DMS79 treated with DMSO at 0.1 percent for 48 hours (cell line): ENCODE measurements around the gene UBE3D.
"Not testable (repeated sequence)": the region's sequence is repeated elsewhere in the genome, so short reads cannot be mapped to it uniquely, and the experiment has no call there.

Experiments used
- DNase-seq: peaks from one replicate; lab custom pipeline; 2025; lab: John Stamatoyannopoulos, UW

UBE3D gene

DNA sequence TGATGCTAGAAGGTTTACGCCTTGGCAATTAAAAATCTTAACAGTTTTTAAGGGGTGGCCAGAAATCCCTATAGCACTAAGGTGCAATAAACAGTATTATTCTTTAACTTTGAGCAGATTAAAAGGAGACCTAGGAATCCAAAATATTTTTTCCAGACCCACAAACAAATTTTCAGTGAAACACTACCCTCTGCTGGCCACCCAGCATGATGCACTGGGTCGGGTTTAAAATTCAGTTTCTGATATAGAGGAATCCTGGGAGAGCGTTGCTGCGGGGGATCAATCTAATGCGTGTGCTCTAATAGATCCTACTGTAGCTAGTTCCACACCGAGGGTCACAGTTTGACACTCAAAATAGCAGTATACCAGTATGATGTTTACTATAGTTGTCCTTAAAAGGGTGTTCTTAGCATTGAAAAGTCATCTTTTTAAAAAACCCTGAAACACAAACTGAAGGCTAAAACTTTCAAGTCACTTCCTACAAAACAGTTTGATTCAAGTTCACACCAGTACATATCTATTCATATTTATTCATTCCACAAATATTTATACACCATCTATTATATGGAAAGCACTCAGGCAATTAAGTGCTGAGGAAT is 10.2 kb downstream of the UBE3D start:
- peak; percentile 25 for DNase-seq

DNA sequence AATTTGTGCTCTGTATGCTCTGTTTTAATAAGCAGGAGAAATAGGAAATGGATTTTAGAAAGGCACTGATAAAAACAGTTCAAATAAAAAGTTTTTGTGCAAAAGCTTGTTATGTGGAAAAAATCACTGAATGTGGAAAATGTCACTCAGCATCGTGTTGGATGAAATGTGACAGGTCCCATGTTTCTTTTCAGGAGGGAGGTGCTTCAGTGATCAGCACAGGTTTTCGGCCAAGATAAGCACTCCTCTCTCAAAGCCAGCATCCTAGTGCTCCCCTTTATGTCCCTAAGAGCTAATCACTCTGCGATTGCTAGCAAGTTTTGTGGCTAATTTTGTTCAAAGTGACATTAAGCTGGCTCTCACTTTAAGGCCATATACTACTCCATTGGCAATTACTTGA is 12.0 kb downstream of the UBE3D start:
- DNase-seq, result no peak

DNA sequence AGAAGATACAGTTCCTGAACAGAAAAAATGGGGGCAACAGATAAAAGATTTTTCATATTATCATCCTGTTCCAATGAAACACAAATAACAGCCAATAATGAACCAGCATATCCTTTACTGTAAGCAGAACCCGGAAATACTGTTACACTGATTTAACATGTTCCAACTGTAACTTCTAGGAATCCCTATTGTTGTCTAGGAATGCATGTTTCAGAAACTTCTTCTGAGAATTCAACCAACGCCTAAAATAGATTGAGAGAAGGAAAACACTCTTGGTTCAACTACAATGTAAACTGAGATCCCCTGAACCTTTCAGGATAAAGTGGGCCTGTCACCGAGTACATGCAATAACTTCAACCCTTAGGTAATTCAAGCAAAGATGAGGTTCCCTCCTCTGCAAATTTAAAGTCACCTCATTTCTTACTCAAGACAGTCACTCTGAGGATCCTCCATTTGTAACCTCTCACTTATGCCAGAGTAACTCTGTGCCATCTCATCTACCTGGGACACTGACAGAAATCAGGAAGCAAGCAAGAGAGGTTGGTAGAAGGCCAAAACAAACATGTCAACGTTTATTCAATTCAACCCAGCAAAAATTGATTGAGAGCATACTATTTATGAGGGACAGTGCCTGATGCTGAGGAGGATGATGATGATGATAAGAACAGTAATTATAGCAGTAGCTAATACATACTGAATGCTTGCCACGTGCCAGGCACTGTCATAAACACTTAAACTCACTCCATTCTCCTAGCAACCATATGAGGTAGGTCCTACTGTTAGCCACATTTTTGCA is 14.1 kb downstream of the UBE3D start:
- no peak for DNase-seq

DNA sequence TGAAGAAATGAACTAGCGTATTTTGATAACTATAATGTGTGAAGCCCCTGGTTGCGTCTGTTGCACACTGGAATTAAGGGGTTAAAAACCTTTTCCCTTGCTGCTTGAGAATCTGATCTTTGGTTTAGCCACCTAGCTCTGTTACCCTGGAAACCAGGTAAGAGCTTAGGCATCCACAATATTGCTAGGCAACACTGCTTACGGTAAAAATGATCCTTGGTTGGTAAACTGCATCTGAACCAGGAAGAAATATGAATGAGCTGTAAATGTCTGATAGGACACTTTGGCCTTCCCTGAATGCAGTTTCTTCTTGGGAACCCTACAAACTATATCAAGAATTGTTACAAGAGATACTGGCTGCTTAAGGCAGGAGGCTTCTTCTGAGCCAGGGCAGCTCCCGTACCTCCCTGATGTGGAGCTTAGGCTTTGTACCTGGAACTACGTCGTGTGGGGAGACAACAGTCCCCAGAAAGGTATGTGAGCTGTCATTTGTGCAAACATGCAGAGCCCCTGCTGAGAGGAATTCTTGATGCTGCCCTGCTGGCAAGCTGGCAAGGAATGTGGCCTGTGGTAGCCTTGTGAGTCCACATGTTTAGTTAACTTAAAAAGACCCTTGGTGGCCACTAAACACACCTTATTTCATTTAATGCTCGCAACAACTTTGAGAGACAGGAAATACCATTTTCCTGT is 18.4 kb downstream of the UBE3D start:
- peak; percentile 25 for DNase-seq

DNA sequence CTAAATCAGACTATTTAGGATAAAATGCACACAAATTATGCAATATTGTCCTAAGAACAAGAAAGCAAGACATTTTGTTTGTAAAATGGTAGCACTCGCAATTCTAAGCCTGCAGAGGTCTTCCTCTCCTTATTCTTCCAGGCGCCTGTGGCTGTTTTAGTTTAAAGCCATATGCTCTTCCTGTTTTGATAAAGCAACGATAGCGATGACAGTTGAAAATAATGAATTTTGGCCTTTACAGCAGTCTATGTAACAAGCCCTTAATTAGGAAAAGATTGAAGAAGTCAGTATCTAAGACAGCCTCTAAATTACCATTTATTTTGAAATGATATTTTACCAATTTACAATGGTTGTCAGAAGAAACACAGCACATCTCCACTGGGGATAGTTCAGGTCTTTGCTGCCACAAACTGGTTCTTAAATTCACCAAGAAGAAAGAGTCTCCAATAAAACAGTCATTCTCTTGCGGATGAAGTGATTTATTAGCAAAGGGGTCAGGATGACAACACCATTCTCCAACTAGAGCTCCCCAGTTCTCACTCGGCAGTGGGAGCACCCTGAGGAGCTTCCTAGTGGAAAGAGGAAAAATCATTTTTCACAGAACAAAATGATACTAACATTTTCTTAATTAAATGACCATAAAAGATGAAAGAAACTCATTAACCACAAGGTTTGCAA is 21.4 kb downstream of the UBE3D start:
- no peak for DNase-seq

DNA sequence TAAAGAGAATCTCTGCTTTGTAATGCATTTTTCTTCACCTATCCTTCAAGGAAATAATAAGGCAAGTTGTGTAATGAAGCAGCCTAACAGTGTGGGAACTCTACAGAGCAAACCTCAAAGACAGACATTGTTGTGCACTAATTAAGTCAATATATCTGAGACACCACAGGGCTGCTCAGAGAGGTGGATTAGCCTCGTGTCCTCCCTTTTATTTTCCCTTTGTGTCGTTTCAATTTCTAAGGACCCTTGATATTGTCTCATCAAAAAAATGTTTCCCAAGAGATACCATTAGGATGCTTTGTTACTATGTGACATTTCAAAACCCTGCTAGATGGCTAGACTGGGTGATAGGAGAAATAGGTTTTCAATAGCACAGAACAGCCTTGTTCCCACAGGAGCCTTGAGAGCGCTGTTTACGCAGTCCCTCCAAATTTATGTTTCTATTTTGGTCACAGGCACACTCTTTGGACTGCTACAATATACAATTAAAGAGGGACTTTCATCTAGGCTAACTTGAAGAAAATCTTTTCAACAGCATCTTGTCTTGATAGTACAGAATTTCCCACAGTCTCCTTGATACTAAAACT is 23.1 kb downstream of the UBE3D start:
- DNase-seq, result no peak

DNA sequence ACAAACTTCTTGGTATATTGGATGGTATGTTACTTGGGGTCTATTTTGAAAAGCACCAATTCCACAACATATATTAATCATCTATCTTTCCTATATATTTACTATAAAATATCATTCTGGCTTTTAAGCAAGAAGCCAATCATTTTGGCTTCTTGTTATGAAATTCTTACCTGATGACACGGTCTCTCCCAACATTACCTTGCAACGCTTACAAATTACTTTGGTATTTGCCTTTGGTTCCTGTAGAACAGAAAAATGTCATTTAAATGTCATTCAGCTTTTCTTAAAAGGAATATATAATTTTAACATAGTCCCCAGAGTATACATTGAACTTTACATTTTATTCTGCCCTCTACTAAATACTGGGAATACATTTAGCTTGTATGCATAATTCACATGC is 27.4 kb downstream of the UBE3D start:
- DNase-seq, result no peak

DNA sequence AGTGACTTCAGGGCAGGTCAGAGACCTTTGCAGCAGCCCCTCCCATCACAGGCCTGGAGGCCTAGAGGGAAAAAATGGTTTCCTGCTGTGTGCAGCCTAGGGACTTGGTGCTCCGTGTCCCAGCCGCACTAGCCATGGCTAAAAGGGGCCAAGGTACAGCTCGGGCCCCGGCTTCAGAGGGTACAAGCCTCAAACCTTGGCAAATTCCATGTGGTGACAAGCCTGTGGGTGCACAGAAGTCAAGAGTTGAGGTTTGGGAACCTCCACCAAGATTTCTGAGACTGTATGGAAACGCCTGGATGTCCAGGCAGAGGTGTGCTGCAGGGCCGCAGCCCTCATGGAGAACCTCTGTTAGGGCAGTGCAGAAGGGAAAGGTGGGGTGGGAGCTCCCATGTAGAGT is 34.0 kb downstream of the UBE3D start:
- no peak for DNase-seq

DNA sequence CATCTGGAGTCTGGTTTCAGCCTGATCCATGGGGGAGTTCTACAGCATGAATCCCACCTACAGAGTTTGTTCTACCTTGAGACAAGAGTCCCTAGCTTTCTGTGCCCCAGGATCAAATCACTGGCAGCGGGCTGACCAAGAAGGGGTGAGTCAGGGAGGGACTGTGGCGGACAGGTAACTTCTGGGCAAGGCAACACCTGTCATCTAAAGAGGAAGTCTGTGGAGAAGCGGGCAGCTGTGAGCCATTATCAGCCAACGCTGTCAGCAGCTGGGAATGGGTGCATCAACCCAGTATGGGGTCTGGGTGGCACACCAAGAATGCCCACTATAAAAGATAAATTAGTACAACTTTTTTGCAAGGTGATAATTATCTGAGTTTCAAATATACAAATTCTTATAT is 45.9 kb downstream of the UBE3D start:
- no peak for DNase-seq

DNA sequence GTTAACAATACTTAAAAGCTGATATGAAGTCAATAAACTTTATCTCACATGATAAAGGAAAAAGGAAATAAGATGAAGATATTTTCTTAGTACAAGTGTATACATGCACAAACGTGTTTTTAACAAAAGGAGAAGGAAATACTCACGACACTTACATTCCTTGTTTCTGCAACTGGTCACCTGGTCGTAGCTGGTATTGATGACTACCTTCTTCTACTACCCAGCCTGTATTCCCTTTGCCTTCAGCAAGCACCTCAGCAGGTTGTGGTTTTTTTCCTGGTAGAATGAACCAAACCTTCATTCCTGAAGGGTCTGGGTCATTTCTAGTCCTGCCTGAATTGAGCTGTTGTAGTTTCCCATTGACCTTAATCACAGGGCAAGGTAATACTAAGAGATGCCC is 54.5 kb downstream of the UBE3D start:
- DNase-seq, result not testable (repeated sequence)

DNA sequence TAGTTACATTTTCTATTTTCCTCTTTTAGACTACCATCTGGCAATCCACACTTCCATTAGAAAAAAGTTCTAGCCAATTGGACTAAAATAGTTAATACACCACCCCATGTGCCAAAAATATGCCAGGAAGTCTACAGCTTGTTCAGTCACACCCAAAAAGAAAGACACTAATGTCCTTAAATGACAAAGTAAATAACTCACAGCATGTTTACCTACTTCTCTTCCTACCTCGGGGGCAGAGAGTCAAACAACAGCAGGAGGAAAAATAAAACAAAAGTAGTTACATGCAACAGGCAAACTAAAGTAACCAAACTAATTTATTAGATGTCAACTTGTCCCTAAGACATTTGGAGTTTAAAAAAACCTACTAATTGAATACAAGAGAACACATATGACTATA is 57.0 kb downstream of the UBE3D start:
- peak; percentile 14 for DNase-seq

DNA sequence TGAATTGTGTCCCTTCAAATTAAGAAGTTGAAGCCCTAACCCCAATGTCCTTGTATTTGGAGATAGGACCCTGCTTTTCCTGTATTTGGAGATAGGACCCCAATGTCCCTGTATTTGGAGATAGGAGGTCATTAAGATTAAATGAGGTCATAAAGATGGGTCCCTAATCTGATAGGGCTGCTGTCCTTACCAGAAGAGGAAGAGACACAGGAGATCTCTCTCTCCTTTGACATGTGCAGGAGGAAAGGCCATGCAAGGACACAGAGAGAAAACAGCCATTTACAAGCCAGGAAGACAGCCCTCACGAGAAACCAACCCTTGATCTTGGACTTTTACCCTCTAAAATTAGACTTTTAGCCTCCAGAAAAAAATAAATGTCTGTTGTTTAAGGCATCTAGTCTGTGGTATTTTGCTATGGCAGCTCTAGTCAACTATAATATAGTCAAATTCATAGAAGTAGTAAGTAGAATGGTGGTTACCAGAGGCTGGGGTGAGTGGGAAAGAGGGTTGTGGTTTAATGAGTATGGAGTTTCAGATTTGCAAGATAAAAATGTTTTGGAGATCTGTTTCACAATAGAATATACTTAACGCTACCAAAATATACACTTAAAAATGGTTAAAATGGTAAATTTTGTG is 59.3 kb downstream of the UBE3D start:
- DNase-seq, result no peak

DNA sequence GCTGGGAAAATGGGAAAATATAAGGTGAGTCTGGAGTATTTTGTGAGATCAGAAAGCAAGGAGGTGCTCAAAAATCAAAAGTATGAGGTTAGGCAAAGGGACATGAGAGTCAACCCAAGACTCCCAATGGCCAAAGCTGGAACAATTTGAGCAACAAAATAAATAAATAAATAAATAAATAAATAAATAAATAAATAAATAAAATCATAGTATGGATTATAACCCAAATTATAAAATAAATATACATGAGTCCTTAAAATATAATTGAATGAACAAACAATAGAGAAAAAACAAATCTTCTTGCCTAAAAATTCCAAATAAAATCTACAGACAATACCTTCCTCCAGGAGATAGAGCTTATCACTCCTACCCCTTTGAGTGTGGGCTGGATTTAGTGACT is 69.5 kb downstream of the UBE3D start:
- no peak for DNase-seq

DNA sequence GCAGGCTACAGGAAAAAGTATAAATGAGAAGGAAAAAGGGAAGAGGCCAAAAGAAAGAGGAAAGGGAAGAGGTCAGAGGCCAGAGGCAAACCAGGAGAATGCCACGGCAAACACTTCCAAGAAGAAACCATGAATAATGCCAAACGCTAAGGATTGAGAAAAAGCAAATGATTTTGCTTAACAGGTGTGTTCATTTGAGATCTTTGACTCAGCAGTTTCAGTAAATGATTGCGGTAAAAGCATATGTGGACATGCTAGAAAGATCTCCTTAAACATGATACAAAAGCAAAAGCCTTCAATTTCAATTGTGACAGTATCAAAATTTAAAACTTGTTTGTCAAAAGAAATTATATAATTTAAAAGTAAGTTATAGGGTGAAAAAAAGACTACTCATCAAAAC is 70.6 kb downstream of the UBE3D start:
- no peak for DNase-seq

DNA sequence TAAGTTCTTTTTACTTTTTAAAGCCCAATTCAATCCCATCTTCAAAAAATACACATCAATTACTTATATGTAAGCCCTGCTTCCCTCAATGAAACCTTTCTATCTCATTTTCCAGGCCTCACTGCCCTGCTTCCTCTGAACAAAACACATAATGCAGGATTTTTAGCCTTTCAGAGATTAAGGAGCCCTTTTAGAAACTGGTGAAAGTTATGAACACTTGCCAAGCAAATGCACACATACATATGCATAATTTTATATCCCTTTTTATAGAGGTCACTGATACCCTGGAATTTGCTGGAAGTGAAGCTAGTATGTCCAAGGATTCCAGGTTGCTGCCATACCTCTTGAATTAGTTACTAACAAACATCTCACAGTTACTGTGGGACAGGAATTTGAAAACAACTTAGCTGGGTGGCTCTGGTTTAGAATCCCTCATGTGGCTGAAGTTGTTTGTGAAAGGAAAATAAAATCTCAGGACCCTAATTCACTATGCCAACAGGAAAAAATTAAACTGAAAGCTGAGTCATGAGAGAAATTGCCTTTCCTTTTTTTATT is 75.8 kb downstream of the UBE3D start:
- DNase-seq, result no peak

DNA sequence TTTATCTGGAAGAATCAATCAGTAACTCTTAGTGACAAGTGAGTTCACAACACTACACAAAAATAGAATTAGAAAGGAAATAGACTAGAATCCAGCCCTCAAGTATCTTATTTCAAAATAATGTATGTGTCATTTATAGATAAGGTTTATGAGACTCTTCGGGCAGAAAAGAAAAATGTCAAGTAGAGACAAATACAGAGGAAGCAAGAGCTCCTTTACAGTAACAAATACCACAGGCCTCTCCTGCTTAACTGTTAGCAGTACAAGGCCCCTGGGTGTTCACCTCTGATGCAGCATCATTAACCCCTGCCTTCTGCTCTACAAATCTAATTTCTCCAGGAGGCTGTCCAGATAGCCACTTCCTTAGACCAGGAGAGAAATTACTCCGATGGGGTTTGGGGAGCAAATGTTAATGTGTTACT is 76.7 kb downstream of the UBE3D start:
- DNase-seq, result no peak

DNA sequence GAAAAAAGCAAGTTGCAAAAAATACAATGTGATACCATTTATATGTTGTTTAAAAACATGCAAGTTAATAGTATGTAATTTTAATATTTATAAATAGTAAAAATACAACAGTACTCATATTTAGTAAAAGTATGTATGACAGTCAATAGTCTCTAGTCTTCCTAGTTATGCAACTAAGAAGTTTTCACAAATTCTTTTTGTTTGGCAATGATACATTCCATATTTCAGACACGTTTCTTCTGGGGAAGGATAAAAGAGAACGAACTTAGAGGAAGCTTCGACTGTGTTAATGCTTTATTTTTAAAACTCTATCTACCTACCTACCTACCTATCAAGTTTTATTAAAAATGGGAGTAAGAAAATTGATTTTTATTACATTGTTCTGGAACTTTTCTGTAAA is 77.7 kb downstream of the UBE3D start:
- DNase-seq, result no peak

DNA sequence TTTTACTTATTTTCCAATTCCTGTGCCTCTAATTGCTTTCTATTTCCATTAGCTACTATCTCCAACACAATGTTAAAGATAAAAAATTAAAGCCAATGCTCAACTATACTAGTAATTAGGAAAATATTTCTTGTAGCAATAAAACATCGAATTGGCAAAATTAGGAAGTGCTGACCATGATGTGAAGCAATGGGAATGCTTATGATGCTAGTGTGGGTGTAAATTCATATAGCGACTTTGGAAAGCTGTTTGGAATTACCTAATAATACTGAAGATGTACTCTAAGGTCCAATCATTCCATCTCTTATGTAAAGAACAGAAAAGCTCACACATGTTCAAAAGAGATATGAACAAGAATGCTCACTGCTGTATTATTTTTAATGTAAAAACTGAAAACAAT is 78.2 kb downstream of the UBE3D start:
- no peak for DNase-seq

DNA sequence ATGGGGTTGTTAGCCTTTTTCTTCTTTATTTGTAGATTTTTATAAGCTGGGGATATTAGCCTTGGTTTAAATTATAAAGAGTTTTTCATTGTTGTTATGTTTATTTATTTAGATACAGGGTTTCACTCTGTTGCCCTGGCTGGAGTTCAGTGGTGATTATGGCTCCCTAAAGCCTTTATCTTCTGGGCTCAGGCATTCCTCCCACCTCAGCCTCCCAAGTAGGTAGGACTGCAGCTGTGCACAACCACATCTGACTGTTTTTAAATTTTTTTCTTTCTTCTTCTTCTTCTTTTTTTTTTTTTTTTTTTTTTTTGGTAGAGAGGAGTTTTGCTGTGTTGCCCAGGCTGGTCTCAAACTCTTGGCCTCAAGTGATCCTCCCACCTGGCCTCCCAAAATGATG is 80.9 kb downstream of the UBE3D start:
- DNase-seq, result no peak

DNA sequence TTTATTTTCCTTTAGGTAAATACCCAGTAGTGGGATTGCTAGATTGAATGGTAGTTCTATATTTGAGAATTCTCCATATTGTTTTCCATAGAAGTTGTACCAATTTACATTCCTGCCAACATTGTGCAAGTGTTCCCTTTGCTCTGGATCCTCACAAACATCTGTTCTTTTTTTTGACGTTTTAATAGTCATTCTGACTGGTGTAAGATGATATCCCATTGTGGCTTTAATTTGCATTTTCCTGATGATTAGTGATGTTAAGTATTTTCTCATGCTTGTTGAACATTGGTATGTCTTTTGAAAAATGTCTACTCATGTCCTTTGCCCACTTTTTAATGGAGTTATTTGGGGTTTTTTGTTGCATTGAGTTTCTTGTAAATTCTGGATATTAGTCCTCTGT is 85.6 kb downstream of the UBE3D start:
- DNase-seq, result no peak

DNA sequence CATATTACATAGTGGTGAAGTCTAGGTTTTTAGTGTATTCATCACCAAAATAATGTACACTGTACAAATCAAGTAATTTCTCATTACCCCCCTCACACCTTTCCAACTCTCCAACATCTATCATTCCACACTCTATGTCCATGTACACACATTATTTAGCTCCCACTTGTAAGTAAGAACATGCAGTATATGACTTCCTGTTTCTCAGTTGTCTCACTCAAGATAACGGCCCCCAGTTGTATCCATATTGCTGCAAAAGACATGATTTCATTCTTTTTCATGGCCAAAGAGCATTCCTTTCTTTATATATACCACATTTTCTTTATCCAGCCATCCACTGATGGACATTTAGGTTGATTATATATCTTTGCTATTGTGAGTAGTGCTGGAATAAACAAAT is 86.0 kb downstream of the UBE3D start:
- DNase-seq, result no peak
